DMS114 treated with DMSO at 0.1 percent for 48 hours (cell line): ENCODE results near the gene TPRG1.

ENCODE experiments used
- DNase-seq: peaks from one replicate; lab custom pipeline; 2025; ENCODE audit not compliant: unreplicated experiment; lab: John Stamatoyannopoulos, UW

Gene TPRG1, protein sequence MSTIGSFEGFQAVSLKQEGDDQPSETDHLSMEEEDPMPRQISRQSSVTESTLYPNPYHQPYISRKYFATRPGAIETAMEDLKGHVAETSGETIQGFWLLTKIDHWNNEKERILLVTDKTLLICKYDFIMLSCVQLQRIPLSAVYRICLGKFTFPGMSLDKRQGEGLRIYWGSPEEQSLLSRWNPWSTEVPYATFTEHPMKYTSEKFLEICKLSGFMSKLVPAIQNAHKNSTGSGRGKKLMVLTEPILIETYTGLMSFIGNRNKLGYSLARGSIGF

DNA sequence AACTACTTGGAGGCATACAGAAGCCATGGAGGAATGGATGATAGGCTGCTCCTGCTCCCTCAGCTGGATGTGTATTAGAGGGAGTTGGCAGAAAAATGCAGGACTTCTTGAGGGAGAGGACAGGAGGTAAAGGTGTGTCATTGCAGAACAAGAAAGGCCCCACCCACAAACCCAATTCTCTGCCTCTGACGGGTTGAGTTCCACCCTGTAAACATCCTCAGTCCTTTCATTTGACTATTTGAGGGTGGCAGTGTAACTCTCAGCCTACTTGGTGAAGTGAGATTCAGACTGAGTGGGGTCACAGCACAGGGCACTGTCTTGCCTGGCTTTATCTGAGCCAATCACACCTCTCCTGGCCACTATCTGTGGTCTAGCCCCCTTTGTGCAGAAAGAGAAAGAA is at the start of gene TPRG1:
Gene TPRG1 (plus strand): TSS at position 265 of the 400 bp plus-strand sequence. CDS start 35,414 bp downstream, outside the sequence.
- no peak for DNase-seq

DNA sequence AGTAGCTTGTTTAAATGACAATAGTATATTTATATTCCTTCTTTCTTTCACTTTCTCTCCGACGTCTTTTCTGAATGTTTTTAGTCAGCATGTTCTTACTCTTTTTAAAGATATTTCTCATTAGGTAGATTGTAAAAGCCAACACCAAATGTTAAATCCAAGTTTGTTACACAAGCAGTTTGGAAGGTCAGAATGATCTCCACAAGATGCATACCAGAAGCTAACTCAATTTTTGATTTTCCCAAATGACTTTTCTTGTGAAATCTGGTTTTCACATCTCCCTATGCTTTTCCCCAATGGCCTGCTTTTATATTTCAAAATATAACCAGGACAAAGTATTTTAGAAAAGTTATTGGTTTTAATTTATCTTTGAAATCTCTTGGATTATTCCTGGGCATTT is 49.7 kb upstream of the TPRG1 start:
- DNase-seq: no peak

DNA sequence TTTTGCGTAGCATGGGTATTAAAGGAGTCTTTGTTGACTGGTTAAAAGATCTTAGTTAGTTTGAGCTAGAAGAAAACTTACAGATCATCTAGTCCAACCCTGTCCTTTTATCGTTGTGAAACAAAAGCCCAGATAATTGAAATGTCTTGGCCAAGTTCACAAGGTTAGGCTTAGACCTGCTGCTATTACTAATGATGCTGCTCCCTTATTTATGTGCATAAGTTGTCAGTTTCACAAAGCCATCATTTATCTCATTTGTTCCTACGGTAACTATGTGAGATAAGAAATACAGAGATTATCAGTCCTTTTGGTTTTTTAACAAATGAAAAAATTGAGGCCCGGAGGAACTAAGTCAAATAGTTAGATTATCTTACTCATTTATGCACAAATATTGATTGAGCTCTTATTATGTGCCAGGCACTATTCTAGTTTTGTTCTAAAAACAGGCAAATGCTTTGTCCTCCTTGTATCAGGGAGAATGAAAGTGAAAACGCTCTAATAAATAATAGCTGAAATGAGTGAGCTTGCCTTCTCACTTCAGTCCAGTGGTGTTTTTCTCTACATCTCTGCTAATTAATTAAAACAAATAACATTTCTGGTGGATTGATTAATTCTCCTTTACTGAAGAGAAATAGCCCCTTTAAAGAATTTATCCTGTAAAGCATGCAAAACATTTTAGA is 49.1 kb upstream of the TPRG1 start:
- DNase-seq: no peak

DNA sequence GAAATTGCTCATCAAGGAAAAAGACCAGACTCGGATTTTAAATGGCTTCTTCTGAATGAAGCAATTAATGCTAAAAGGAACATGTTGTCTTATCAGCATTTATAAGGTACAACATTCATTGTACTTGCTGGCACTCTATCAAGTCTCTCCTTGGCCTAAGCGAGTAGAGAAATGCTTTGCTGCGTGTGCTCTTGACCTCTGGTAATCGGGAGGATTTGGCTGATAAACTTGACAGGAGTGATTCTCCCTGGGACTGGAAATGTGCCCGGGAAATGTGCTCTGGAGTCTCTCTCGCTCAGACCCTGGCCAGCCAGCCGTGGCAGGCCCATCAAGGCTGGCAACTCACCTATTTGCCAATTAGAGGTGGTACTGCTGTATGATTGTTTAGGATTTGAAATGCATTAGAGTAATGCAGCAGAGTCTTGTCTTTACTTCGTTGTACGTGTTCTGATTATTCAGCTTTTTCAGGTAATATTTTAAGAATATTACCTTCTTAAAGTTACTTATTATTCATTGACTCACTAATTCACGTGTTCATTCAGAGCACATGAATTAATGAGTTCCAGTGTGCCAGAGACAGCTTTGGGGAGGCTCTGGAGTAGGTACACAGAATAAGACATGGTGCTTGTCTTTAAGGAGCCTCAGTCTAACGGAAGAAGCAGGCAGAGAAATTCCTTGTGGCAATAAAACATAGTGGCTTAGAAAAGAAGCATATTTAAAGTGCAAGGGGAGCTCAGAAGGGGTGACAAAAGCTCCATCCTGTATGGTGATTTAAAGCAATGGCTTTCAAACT is 48.0 kb upstream of the TPRG1 start:
- DNase-seq: no peak

DNA sequence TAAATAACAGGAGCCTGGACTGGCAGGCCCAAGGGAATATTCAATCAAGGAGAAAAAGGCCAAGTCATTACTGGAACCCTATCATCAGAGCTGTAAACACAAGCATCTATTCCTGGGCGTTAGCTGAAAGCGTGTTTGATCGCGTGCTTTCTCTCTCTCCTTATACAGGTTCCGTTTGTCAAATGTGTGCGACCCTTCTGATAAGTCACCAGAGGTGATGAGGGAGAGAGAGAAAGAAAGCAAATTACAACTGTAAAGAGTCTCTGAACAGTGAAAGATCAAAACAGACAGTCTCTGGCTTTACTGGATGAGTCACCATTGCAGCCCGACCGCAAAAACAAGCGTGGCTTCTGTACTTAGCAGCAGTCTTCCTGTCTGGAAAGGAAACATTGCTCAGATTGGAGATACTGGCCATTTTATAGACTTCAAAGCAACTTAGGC is 39.5 kb upstream of the TPRG1 start:
- no peak for DNase-seq

DNA sequence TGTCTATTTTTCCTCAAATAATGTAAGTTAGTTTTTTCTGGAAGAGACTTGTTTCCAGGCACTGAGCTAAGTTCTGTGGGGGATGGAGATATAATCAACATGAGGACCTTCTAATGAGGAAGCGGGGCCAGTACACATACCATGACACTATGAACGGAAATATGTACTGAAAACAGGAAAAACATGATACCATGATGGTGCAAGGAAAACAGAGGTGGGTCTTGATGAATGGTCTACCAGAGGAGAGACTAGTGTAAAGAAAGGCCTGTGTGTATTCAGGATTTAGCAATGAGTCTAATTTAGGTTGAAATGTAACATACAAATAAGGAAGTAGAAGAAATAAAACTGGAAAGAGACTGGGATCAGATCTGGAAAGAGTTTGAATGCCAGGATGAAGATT is 38.9 kb upstream of the TPRG1 start:
- no peak for DNase-seq

DNA sequence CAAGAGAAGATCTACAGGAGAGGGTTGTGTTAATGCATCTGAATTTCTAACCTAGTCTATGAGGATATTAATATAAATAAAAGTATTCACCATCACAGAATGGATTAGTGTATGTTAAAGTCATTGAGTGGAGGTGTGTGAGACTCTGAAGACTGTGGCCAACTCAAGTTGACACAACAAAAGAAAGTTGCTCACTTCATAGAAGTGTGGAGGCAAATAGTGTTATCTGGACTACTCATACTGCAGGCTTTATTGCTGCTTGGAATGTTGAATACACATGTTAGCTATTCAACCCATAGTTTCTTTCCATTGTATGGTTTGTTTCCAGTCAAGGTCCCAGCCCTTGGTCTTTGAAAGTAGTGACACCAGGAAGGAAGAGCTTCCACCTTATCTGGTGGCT is 38.0 kb upstream of the TPRG1 start:
- no peak for DNase-seq

DNA sequence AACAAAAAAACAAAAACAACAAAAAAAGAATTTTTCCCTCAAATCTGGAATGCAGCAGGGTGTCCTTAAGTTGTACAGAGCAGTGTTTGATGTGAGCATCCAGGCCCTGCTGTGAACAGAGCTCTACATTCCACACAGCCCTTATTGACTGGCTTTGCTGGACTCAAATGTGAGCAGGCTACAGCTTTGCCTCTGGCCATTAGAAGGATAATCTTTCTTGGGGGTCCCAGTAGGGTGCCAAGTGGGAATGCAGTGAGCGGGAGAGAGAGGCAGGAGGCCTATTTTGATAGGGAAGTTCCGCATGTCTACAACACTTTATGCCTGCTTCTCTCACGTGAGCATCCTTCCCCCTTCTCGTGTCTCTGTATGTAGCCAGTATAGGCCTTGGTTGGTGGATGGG is 34.4 kb upstream of the TPRG1 start:
- DNase-seq: no peak

DNA sequence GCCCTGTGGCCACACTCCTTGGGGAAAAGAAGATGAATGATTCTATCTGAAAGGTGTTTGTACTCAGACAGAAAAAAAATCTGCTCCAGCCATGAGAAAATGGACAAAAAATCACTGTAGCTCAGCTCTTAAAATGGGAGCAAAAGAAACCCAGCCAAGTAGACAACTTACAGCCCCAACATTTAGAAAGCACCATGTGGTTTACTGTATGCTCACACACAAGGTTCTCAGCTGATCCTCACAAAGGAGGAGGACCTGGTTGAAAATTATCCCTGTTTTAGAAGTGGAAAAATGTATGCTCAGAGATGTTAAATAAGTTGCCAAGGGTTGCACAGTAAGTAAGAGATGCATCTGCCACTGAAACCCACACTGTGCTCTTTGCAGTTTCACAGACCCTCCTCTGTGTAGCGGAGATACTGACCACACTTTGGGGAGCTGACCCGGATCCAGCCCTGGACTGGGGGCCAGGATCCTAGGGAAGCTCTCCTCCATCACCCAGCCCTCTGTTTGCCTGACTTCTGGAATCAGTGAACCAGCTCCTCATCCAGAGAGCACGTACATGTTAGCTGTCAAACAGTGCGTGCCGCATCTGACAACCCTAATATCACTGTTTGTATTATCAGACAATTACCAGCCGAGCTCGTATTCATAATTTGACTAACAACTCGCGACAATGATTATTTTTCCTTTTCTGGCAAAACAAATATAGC is 32.7 kb upstream of the TPRG1 start:
- no peak for DNase-seq

DNA sequence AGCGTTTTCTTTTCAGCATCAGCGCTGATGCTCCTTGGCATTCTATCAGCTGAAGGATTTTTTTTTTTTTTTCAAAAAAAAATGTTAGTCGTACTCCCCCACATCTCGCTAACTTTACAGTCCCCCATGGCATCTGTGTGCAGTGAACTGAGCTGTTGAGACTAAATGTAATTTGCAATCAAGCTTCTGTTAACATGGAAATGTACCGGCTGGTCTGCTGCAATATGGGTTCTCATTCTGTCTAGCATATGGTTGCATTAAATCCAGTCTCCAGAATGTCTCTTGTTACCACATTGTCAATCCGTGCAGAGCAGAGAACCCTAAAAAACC is 32.2 kb upstream of the TPRG1 start:
- no peak for DNase-seq

DNA sequence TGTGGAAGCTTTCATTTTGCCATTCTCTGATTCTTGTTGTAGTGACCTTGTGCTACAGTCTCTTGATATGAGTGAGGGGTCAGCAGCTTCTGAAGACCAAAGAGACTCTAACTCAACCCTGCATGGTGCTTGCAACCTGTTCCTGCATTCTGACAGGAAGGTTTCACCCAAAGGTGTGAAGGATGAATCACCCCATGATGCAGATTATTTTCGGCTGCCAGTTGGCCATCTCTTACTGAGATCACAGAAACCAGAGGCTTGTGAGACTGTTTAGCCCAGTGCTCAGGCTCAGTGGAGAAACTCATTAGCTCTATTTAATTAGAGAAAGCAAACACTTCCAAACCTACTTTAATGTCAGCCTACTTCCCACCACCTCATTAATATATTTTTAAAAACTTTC is 29.2 kb upstream of the TPRG1 start:
- DNase-seq: no peak

DNA sequence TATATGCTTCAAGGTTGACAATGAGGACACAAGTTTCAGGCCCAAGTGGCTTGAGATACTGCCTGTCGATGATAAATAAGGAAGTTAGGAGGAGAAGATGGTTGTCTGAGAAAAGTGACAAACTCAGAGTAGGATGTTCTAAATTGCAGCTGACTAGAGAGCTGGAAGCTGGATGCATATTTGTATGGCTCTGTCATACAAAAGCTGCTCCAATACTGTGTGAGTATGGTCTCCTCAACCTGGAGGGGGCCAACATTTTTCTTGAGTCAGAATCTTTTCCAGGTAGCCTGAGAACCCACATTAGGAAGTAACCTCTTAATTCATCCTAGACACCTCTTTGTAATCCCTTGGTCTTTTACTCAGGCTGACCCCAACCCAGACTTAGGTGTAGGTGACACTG is 28.4 kb upstream of the TPRG1 start:
- DNase-seq: no peak

DNA sequence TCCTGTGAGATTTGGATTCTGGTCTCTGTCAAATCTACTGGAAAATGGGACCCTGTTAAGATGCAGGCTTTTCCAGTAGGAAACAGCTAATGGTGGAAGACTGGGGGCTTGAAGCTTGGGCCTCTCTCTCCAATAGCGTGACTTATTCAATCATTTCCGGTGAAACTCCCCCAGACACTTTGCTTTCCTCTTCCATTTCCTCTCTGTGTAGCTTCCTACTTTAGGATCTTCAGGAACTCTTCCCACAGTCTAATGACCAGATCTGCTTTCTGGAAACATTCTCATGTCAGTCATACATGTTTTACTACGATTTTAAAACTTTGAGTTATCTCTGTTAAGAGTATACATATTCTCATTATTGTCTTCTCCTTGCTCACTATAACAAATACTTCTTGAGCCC is 28.0 kb upstream of the TPRG1 start:
- no peak for DNase-seq

DNA sequence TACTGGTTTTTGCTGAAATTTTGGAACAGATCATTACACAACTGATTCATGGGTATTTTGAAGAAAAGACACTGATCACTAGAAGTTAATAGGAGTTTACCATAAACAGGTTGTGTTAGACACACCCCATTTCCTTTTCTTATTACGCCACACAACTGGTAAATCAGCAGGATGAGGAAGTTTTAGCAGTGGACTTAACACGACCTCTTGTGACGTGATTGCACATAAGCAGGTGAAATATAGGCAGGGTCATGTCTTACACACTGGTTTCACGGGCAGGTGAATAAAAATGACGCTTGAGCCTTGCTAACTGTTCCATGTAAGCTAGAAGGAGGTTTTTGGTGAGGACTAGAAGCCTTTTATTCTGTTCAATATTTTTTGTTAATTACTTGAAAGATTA is 27.1 kb upstream of the TPRG1 start:
- DNase-seq: no peak

DNA sequence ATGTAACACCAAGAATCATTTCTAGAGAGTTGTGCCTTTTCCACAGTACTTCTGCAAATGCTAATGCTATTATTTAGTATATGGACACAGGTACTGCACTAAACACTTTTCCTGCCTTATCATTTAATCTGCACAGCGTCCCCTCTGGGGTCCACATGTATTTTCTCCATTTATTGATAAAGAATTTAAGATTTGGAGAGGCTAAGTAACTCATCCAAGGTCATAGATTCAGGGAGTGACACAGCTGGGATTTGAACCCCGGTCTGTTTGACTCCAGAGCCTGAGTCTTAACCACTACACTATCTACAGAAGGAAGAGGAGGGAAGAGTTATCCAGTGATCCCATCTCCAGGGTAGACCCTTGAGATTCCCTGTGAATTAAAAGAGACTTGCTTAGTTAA is 24.9 kb upstream of the TPRG1 start:
- no peak for DNase-seq

DNA sequence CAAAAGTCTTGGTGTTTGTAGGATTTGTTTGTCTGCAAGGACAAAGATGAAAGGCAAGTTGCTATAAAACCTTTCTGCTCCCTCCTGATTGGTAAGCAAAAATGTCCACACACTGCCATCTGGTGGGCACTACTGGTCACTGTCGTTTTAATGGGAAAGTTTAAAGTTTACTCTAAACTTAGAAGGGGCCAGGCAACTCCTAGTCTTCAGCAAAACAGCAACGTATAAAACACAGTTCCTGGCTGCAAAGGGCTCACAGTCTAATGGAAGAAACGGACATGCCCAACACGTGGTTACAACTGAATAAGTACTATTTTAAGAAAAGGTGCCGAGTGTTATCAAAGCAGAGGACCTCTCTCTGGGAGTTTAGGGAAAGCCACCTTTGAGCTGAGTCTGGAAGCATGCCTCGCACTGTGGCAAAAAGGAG is 23.7 kb upstream of the TPRG1 start:
- peak; percentile 54 for DNase-seq

DNA sequence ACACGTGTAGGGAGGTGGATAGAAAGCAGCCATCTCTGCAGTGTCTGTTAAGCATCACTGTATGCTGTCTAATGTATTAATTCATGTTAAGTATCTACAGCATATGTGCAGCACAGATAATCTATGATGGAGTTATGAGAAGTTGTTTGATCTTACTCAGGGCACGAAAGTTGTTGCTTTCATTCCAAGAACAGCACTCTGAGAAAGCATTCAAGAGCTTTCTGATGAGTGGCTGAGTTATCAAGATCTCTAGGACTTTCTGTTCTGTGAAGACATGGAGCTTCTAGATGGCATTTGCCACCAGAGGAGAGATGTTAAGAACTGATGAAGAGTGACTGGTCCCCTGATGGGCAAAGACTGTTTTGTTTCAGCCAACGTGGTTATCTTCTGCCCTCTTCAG is 22.6 kb upstream of the TPRG1 start:
- no peak for DNase-seq

DNA sequence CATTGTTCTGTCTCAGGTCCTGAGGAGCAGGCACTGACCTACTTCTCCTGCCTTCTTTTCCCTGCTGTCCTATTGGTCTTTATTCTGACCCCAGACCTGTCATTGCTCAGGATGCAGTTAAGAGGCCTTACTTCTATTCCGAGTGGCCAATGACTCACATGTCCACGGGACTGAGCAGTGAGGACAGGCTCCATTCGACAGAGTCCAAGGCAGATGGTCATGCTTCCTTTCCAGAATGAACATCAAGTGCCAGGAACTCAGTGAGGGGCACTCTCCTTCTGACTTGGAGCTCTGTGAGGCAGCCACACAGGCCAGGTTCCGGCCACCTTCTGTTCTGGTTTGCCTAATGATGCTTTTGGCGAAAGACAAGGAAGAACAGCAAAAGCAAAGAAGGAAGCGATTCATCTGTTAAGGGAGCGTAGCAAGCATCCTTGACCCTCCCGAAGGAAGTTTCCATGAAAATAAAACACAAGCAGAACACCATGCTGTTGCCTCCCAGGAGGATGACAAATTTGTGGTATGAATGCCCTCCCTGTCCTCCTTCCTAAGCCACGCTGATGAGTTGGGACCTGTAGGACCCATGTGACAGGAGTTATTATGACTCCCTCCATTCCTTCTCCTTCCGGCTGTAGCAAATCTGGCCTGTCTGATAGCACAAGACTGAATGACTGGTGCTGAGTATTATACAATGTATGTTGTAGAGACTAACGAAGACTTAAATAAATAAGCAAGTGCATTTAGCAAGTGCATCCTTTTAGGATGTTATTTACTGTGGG is 14.4 kb upstream of the TPRG1 start:
- DNase-seq: no peak

DNA sequence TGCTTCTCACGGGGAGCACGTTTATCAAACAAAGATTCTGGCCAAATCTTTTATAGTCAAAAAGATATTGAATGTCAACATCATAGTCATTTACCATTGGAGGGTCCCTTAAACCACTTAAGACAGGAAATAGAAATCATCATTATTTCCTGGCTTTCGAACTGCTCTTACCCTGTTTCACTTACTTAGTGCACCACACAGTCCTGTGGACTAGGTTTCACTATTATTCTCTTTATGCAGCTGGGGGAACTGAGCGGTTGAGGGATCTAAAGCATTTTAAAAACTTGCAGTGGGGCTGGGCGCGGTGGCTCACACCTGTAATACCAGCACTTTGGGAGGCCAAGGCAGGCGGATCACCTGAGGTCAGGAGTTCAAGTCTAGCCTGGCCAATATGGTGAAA is 13.7 kb upstream of the TPRG1 start:
- DNase-seq: no peak

DNA sequence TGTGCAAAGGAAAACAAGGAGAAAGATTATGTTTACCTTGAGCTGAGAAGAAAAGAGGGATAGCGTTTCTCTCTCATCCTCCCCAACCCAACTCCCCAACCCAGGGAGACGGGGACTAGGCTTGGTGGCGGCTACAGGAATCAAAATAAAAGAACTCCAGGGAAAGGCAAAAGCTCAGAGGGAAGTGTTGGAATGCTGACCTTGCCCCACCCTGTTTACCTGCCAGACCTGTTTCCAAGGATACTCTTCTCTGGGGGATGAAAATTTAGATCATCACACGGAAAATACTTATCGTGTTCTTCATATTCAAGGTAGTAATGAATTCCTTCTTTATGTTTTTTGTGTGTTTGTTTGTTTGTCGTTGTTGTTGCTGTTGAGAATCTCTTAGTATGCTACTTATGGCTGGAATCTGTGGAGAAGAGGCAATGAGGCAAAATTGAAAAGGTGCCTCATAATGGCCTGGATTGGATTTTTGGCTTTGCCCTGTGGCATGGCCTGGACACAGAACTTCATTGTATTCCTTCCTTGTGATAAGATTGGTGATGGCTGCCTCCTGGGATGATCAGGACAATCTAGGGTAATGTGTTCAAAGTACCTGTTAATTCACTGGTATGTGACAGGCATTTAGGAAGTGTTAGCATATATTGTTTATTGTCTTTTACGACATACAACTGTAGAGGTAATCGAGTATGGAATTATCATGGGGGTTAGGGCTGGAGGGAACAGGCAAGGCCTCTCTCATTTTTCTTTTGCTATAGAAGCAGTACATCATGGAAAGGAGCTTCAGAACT is 11.1 kb upstream of the TPRG1 start:
- DNase-seq: no peak
